Measurements from ENCODE around the gene CAMK4.

DNA sequence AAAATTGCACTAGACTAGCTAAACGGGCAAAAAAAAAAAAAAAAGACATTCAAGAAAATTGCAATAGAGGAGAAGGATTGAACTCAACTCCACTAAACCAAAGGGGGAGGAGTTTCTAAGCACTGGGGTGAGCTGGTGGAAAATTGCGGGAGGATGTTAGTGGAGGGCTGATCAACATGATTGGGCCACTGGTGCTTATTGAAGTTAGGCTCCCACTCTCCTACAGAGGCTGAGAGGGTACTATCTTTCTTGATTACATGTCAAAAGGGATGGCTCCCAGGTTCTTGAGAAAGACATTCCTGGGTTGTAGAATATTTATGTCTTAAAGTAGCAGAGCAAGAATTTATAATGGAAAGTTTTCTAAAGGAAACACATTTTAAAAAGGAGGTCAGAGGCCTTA, 38.0 kb downstream of the CAMK4 start:
- TF ChIP-seq, protein P1, sequence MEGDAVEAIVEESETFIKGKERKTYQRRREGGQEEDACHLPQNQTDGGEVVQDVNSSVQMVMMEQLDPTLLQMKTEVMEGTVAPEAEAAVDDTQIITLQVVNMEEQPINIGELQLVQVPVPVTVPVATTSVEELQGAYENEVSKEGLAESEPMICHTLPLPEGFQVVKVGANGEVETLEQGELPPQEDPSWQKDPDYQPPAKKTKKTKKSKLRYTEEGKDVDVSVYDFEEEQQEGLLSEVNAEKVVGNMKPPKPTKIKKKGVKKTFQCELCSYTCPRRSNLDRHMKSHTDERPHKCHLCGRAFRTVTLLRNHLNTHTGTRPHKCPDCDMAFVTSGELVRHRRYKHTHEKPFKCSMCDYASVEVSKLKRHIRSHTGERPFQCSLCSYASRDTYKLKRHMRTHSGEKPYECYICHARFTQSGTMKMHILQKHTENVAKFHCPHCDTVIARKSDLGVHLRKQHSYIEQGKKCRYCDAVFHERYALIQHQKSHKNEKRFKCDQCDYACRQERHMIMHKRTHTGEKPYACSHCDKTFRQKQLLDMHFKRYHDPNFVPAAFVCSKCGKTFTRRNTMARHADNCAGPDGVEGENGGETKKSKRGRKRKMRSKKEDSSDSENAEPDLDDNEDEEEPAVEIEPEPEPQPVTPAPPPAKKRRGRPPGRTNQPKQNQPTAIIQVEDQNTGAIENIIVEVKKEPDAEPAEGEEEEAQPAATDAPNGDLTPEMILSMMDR (IDR thresholded peaks at IDR 0.05): no peak
- TF ChIP-seq POLR2A (IDR thresholded peaks at IDR 0.05): no peak
